Mesendoderm (in vitro differentiated cells): ENCODE data around the gene SPOCK3.

ENCODE experiments used
- DNase-seq: peaks from one replicate; pipeline ENCODE4 v3.0.0; 2013
- H2AK5ac ChIP-seq: 2 replicates; pipeline ENCODE4 v1.6.1; 2013; ENCODE audit warnings: low read length, inconsistent platforms
- H2BK120ac ChIP-seq: 2 replicates; pipeline ENCODE4 v1.6.1; 2013; ENCODE audit warnings: low read depth, mild to moderate bottlenecking, low read length, moderate library complexity, mixed read lengths
- H2BK15ac ChIP-seq: replicated peaks from 2 replicates; pipeline ENCODE4 v1.6.1; 2013; ENCODE audit warnings: low read depth, mild to moderate bottlenecking, moderate library complexity
- H2BK5ac ChIP-seq: 2 replicates; pipeline ENCODE4 v1.6.1; 2013; ENCODE audit warnings: low read length, inconsistent platforms
- H3K18ac ChIP-seq: 2 replicates; pipeline ENCODE4 v1.6.1; 2013; ENCODE audit warnings: mild to moderate bottlenecking, low read length, mixed read lengths
- H3K23ac ChIP-seq: one replicate; pipeline ENCODE4 v1.6.1; 2013; ENCODE audit warnings: low read length
- H3K27ac ChIP-seq: 2 replicates; pipeline ENCODE4 v1.5.1; 2013; ENCODE audit warnings: low read depth, mild to moderate bottlenecking, inconsistent platforms, low read length, moderate library complexity
- H3K27me3 ChIP-seq: 2 replicates; pipeline ENCODE4 v1.6.1; 2013; ENCODE audit warnings: low read length, control low read depth, mild to moderate bottlenecking, inconsistent platforms; ENCODE audit not compliant: insufficient read depth, poor library complexity
- H3K36me3 ChIP-seq: 2 replicates; pipeline ENCODE4 v1.6.1; 2013; ENCODE audit warnings: low read length, inconsistent platforms; ENCODE audit not compliant: control insufficient read depth, insufficient read depth
- H3K4ac ChIP-seq: one replicate; pipeline ENCODE4 v1.6.1; 2013; ENCODE audit warnings: low read depth, mild to moderate bottlenecking, low read length, moderate library complexity
- H3K4me1 ChIP-seq: 2 replicates; pipeline ENCODE4 v1.6.1; 2013; ENCODE audit warnings: low read depth, low read length, inconsistent platforms; ENCODE audit not compliant: control insufficient read depth
- H3K4me2 ChIP-seq: 2 replicates; pipeline ENCODE4 v1.6.1; 2013; ENCODE audit warnings: low read length
- H3K4me3 ChIP-seq: 2 replicates; pipeline ENCODE4 v1.5.1; 2013; ENCODE audit warnings: mild to moderate bottlenecking, low read length
- H3K56ac ChIP-seq: one replicate; pipeline ENCODE4 v1.6.1; 2013; ENCODE audit warnings: low read length
- H3K79me1 ChIP-seq: 2 replicates; pipeline ENCODE4 v1.6.1; 2013; ENCODE audit warnings: low read length, inconsistent platforms
- H3K79me2 ChIP-seq: 2 replicates; pipeline ENCODE4 v1.6.1; 2013; ENCODE audit warnings: mild to moderate bottlenecking, low read length; ENCODE audit not compliant: control insufficient read depth, insufficient read depth
- H3K9ac ChIP-seq: 2 replicates; pipeline ENCODE4 v1.6.1; 2013; ENCODE audit warnings: low read length, inconsistent platforms
- H4K5ac ChIP-seq: one replicate; pipeline ENCODE4 v1.6.1; 2013; ENCODE audit warnings: low read length
- H4K8ac ChIP-seq: one replicate; pipeline ENCODE4 v1.6.1; 2013; ENCODE audit warnings: low read depth, mild to moderate bottlenecking, control low read depth, low read length, moderate library complexity
- WGBS: extraction: QIAGEN DNeasy Blood & Tissue Kit; methylation state at CpG from one replicate; pipeline ENCODE4 v1.1.7; 2013; ENCODE audit warnings: low lambda C conversion rate, missing lambda C conversion rate; ENCODE audit not compliant: insufficient coverage; ENCODE audit errors: extremely low coverage; 5-methylcytosine and 5-hydroxymethylcytosine counted together

Gene SPOCK3

GRCh38 chr4:167190379-167190778 lies 43.9 kb downstream of the SPOCK3 start:
- no peak overlapping the region for H3K56ac ChIP-seq
- WGBS = no CpG with 5 or more reads among the region's 2 CpGs
- H3K23ac ChIP-seq = no peak overlapping the region
- H3K4me1 ChIP-seq = no peaks in the 10 kb centered on the region
- no peak overlapping the region for H3K4me3 ChIP-seq
- H4K5ac ChIP-seq = no peak overlapping the region
- no peak overlapping the region for H2AK5ac ChIP-seq
- H3K27ac ChIP-seq = no peak overlapping the region
- no peak overlapping the region for H3K9ac ChIP-seq
- H3K36me3 ChIP-seq = no peaks in the 10 kb centered on the region
- no peak overlapping the region for H2BK15ac ChIP-seq
- no peak overlapping the region for H2BK5ac ChIP-seq
- no peaks in the 10 kb centered on the region for H3K27me3 ChIP-seq
- H4K8ac ChIP-seq = no peak overlapping the region
- H3K79me1 ChIP-seq = no peaks in the 10 kb centered on the region
- H3K4ac ChIP-seq = no peak overlapping the region
- H3K79me2 ChIP-seq = no peaks in the 10 kb centered on the region
- no peak overlapping the region for H3K18ac ChIP-seq
- H2BK120ac ChIP-seq = no peak overlapping the region
- DNase-seq = no peak
- H3K4me2 ChIP-seq = no peak overlapping the region

DNA sequence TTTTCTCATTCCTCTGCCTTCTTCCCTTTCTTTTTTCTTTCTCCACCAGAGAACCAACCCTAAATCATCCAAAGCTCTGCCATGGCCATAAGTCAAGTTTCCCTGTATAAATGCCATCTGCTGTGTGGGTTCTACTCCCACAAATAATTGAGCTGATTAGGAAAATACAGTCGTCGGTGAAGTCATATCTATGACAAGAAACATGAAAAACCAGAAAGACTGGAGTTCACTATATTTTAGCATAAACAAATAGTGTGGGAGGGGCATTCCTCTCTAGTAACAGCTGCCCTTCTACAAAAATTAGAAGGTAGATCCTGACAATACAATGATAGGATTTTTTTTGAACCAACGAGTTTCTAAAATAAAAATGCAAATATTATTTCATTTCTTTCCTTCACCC lies 48.8 kb downstream of the SPOCK3 start:
- Histone ChIP-seq H2BK5ac (no peak overlapping the region), H2BK15ac (no peak overlapping the region), H3K56ac (no peak overlapping the region), H4K5ac (no peak overlapping the region), H3K79me2 (no peaks in the 10 kb centered on the region), H3K36me3 (no peaks in the 10 kb centered on the region), H3K4me3 (no peak overlapping the region), H3K79me1 (no peaks in the 10 kb centered on the region), H3K9ac (no peak overlapping the region), H3K23ac (no peak overlapping the region), H3K27me3 (no peaks in the 10 kb centered on the region), H2AK5ac (no peak overlapping the region), H3K27ac (no peak overlapping the region), H2BK120ac (no peak overlapping the region), H3K18ac (no peak overlapping the region), H3K4me1 (no peaks in the 10 kb centered on the region), H4K8ac (no peak overlapping the region), H3K4ac (no peak overlapping the region), H3K4me2 (no peak overlapping the region)
- no CpG with 5 or more reads among the region's 3 CpGs for WGBS
- no peak for DNase-seq

DNA sequence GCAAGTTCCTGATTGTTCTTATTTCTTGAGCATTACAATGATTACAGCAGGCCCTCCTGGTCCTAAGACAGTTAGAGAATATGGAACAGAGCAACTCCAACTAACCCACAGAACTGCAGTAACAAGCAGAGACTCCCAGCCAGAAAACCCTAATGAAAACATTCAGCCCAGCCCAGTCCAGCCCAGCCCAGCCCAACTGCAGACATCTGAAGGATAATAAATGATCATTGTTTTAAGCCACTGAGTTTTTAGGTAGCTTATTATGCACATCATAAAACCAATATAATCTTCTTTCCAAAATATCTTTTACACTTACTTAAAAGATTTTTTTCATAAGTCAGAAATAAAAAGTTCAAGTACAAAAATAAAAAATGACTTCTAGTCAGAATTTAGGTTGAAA lies 51.3 kb downstream of the SPOCK3 start:
- Histone ChIP-seq H3K79me2 (no peaks in the 10 kb centered on the region), H3K27me3 (no peaks in the 10 kb centered on the region), H3K79me1 (no peaks in the 10 kb centered on the region), H3K4me2 (no peak overlapping the region), H2AK5ac (no peak overlapping the region), H3K4me1 (no peaks in the 10 kb centered on the region), H4K8ac (no peak overlapping the region), H3K27ac (no peak overlapping the region), H3K56ac (no peak overlapping the region), H3K36me3 (no peaks in the 10 kb centered on the region), H3K4me3 (no peak overlapping the region), H2BK5ac (no peak overlapping the region), H2BK120ac (no peak overlapping the region), H3K18ac (no peak overlapping the region), H4K5ac (no peak overlapping the region), H3K9ac (no peak overlapping the region), H3K4ac (no peak overlapping the region), H2BK15ac (no peak overlapping the region), H3K23ac (no peak overlapping the region)
- no peak for DNase-seq

DNA sequence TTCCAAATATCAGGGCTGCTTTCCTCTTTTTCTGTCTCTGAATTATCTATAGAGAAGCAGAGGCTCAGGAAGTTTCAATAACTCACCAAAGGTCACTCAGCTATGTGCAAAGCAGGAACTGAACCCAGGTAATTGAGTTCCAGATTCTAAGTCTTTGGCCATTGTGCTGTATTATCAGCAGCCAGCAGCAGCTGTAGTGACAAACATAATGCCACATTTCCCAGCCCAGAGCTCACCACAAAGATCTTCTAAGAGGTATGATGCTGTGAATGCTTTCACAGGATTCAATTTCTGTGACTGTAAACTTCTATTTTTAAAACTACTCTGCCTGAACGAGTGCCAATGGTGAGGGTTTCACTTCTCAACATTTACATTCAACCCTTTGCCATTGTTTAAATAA lies 56.4 kb downstream of the SPOCK3 start:
- Histone ChIP-seq H3K4me3 (no peak overlapping the region), H2BK15ac (no peak overlapping the region), H4K5ac (no peak overlapping the region), H3K18ac (no peak overlapping the region), H3K36me3 (no peaks in the 10 kb centered on the region), H2BK120ac (no peak overlapping the region), H3K9ac (no peak overlapping the region), H3K27ac (no peak overlapping the region), H4K8ac (no peak overlapping the region), H3K79me1 (no peaks in the 10 kb centered on the region), H3K27me3 (peaks cover 2% of the 10 kb centered on the region), H3K79me2 (no peaks in the 10 kb centered on the region), H3K4me1 (no peaks in the 10 kb centered on the region), H3K23ac (no peak overlapping the region), H3K56ac (no peak overlapping the region), H2AK5ac (no peak overlapping the region), H3K4ac (no peak overlapping the region), H3K4me2 (no peak overlapping the region), H2BK5ac (no peak overlapping the region)
- no peak for DNase-seq
- no CpG with 5 or more reads among the region's 1 CpG for WGBS

DNA sequence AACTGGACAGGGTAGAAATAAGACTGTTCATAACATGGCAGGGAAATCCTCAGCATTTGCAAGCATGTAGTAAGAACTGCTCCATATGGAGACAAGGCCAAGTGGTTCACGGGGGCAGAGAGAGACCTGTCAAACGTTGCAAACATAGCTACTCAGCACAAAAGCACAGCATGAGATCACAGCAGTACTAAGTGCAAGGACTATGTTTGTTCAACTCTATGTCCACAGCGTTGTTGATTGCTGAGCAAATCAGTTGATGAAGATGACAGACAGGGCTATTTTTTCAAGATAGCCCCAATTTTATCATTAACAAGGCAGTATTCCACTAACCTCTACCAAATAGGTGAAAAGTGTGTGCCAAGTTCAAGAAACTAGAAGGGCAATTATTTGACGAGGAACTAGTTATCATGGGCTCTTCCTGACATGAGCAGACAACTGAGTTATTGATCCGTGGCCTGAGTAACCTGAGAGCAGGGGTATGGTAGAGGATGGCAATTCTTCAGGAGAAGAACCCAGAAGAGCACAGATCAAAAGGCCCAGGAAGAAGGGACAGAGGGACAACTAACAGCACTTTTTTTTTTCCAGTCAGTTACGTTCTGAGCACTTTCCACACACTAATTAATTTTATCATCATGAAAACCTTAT lies 57.4 kb downstream of the SPOCK3 start:
- H4K8ac ChIP-seq = no peak overlapping the region
- H3K4ac ChIP-seq = no peak overlapping the region
- no peak overlapping the region for H3K4me3 ChIP-seq
- no peak overlapping the region for H3K23ac ChIP-seq
- H3K4me2 ChIP-seq = no peak overlapping the region
- no peak overlapping the region for H4K5ac ChIP-seq
- H2BK15ac ChIP-seq = no peak overlapping the region
- H3K4me1 ChIP-seq = no peaks in the 10 kb centered on the region
- no peak overlapping the region for H2BK120ac ChIP-seq
- H3K79me2 ChIP-seq = no peaks in the 10 kb centered on the region
- DNase-seq = peak; percentile 2
- H3K56ac ChIP-seq = no peak overlapping the region
- no CpG with 5 or more reads among the region's 6 CpGs for WGBS
- H3K36me3 ChIP-seq = no peaks in the 10 kb centered on the region
- H2AK5ac ChIP-seq = no peak overlapping the region
- H3K79me1 ChIP-seq = no peaks in the 10 kb centered on the region
- H3K27me3 ChIP-seq = peaks cover 2% of the 10 kb centered on the region
- H2BK5ac ChIP-seq = no peak overlapping the region
- H3K27ac ChIP-seq = no peak overlapping the region
- H3K9ac ChIP-seq = no peak overlapping the region
- no peak overlapping the region for H3K18ac ChIP-seq

DNA sequence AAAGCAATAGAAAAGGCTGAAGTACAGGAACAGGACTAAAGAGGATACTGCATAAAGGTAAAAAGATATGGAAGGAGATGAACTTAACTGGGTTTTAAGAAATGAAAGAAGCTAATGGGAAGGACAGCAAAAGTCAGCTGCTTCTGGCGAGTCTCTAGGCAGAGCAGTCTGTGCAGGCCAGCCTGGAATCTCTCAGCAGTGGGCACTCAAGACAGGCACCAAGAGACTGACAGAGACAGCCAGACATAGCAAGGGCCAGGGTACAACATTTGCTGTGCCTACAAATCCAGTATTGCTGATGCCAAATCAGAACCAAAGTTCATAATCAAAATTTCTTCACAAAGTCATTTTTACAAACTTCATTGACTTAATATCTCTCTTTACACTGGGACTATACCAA lies 62.4 kb downstream of the SPOCK3 start:
- H3K4me3 ChIP-seq = no peak overlapping the region
- no peak overlapping the region for H3K27ac ChIP-seq
- no peak overlapping the region for H2BK15ac ChIP-seq
- no peaks in the 10 kb centered on the region for H3K4me1 ChIP-seq
- H3K23ac ChIP-seq = no peak overlapping the region
- no peak overlapping the region for H4K8ac ChIP-seq
- peaks cover 2% of the 10 kb centered on the region for H3K27me3 ChIP-seq
- no peak overlapping the region for H4K5ac ChIP-seq
- H3K36me3 ChIP-seq = no peaks in the 10 kb centered on the region
- H2BK5ac ChIP-seq = no peak overlapping the region
- no CpG with 5 or more reads among the region's 1 CpG for whole genome bisulfite sequencing
- no peak overlapping the region for H3K9ac ChIP-seq
- no peak overlapping the region for H3K4ac ChIP-seq
- no peaks in the 10 kb centered on the region for H3K79me2 ChIP-seq
- H3K79me1 ChIP-seq = no peaks in the 10 kb centered on the region
- H3K18ac ChIP-seq = no peak overlapping the region
- H3K56ac ChIP-seq = no peak overlapping the region
- no peak for DNase-seq
- H2BK120ac ChIP-seq = no peak overlapping the region
- H2AK5ac ChIP-seq = no peak overlapping the region
- no peak overlapping the region for H3K4me2 ChIP-seq
